K562 (cell line): ENCODE results near the gene GNAQ. TPM values are rescaled to one million over a fixed set of nuclear protein-coding genes. Genes with fewer than 3 reads are reported as not detected.

Experiments
- ATAC-seq: fragments of 200-7000 bp; cut with Tn5 transposase; 3 replicates; pipeline ENCODE4 v1.9.1; 2020; ENCODE audit warnings: moderate library complexity
- BruUV-seq: library from RNA; stranded (reverse); fragments of 400-500 nt; replicated peaks from 2 replicates; lab custom pipeline; 2021; lab: Mats Ljungman, UMichigan
- CTCF ChIA-PET: fragments of 300-600 bp; formaldehyde crosslinking; extraction: SDS; loops from one replicate; lab custom pipeline; 2021; ENCODE audit warnings: low intra/inter-chr PET ratio; lab: Yijun Ruan, JAX
- POLR2A ChIA-PET: fragments of 300-600, 350-650 bp; sonication (Branson Sonifier 250); formaldehyde crosslinking; extraction: SDS; loops from one replicate; lab custom pipeline; 2021; ENCODE audit warnings: antibody characterized with exemption, inconsistent platforms; lab: Yijun Ruan, JAX
- DNase-seq, 4 experiments: peaks; one replicate each; pipeline versions ENCODE4 v3.0.0 to v3.0.0-alpha.2; 2011 to 2018; ENCODE audit warnings: low spot score in 3 of 4, mixed read lengths in 3 of 4; ENCODE audit errors: extremely low read depth in 1 of 4
- FAIRE-seq: peaks from 2 replicates; lab custom pipeline; 2011; peaks lifted over from hg19 to GRCh38; lab: Jason Lieb, UNC
- H2AFZ ChIP-seq: 2 replicates; pipeline ENCODE4 v1.6.0; 2011; ENCODE audit warnings: low read depth, low read length, control low read depth, inconsistent platforms
- H3K27ac ChIP-seq: fragments of 200-600 bp; 3 replicates; pipeline ENCODE4 v1.8.0; 2011; ENCODE audit warnings: low read depth, mild to moderate bottlenecking, control low read depth, inconsistent platforms, low read length, moderate library complexity, mixed read lengths; ENCODE audit errors: extremely low read depth
- H3K27me3 ChIP-seq, 2 experiments: fragments of 300-600 bp in 1 of 2; 2 replicates in 1 of 2; 3 replicates in 1 of 2; pipeline versions ENCODE4 v1.6.0 to v1.8.0; 2011; ENCODE audit warnings: inconsistent platforms in 2 of 2, low read length in 2 of 2, mild to moderate bottlenecking in 1 of 2, mixed read lengths in 1 of 2, moderate library complexity in 1 of 2; ENCODE audit not compliant: control insufficient read depth in 2 of 2, insufficient read depth in 2 of 2
- H3K36me3 ChIP-seq: fragments of 300-600 bp; 3 replicates; pipeline ENCODE4 v1.8.0; 2011; ENCODE audit warnings: mild to moderate bottlenecking, low read length, inconsistent platforms; ENCODE audit not compliant: control insufficient read depth, insufficient read depth
- H3K4me1 ChIP-seq, 2 experiments: fragments of 200-600 bp in 1 of 2; replicated peaks in 1 of 2; 2 replicates in 1 of 2; 3 replicates in 1 of 2; pipeline versions ENCODE4 v1.5.1 to v1.8.0; 2011; ENCODE audit warnings: inconsistent platforms in 2 of 2, low read length in 2 of 2, mild to moderate bottlenecking in 1 of 2, mixed read lengths in 1 of 2, moderate library complexity in 1 of 2; ENCODE audit not compliant: control insufficient read depth in 2 of 2, insufficient read depth in 2 of 2
- H3K4me2 ChIP-seq: 2 replicates; pipeline ENCODE4 v1.6.1; 2011; ENCODE audit warnings: low read length, control low read depth, inconsistent platforms, mixed read lengths; ENCODE audit not compliant: insufficient read depth
- H3K4me3 ChIP-seq: fragments of 200-600 bp; sonication (generic), shearing (Covaris generic); 2 replicates; pipeline ENCODE4 v1.5.1; 2016; ENCODE audit warnings: control low read depth, inconsistent platforms
- H3K79me2 ChIP-seq: fragments of 200-600 bp; 3 replicates; pipeline ENCODE4 v1.8.0; 2011; ENCODE audit warnings: low read length, inconsistent platforms; ENCODE audit not compliant: control insufficient read depth, insufficient read depth
- H3K9ac ChIP-seq, 2 experiments: 2 replicates each; pipeline versions ENCODE4 v1.6.0 to v1.6.1; 2011; ENCODE audit warnings: low read depth in 2 of 2, low read length in 2 of 2, control low read depth in 1 of 2, inconsistent platforms in 1 of 2, mild to moderate bottlenecking in 1 of 2, mixed read lengths in 1 of 2; ENCODE audit not compliant: insufficient read depth in 1 of 2
- H3K9me1 ChIP-seq: one replicate; pipeline ENCODE4 v1.6.0; 2011; ENCODE audit warnings: inconsistent platforms, mild to moderate bottlenecking, low read length, moderate library complexity; ENCODE audit not compliant: control insufficient read depth, insufficient read depth
- H3K9me3 ChIP-seq: replicated peaks from 2 replicates; pipeline ENCODE4 v1.5.1; 2011; ENCODE audit warnings: low read depth, low read length, inconsistent platforms; ENCODE audit not compliant: control insufficient read depth, insufficient read depth
- H4K20me1 ChIP-seq: replicated peaks from 2 replicates; pipeline ENCODE4 v1.6.1; 2011; ENCODE audit warnings: low read length, inconsistent platforms, mixed read lengths; ENCODE audit not compliant: control insufficient read depth, insufficient read depth
- ARID1B ChIP-seq: fragments of 450-650 bp; IDR thresholded peaks from 2 replicates; pipeline ENCODE4 v1.6.1; 2016; ENCODE audit warnings: antibody characterized with exemption, mild to moderate bottlenecking, inconsistent platforms
- CEBPG ChIP-seq, 3 experiments: fragments of 200-800 bp in 1 of 3; sonication (Bioruptor generic) in 1 of 3; sonication (generic) in 1 of 3; formaldehyde crosslinking in 1 of 3; IDR thresholded peaks in 2 of 3; conservative IDR thresholded peaks in 1 of 3; 2 replicates each; pipeline versions ENCODE4 v1.6.1 to v1.8.0; 2016 to 2022; ENCODE audit warnings: missing compliant biosample characterization in 2 of 3, missing genetic modification characterization in 2 of 3, mild to moderate bottlenecking in 1 of 3, missing genetic modification reagents in 1 of 3
- CHCHD3 ChIP-seq: fragments of 250-450 bp; sonication (Bioruptor Pico); IDR thresholded peaks from 2 replicates; pipeline ENCODE4 v2.1.2; 2022; ENCODE audit warnings: mild to moderate bottlenecking
- KLF16 ChIP-seq: IDR thresholded peaks from 2 replicates; pipeline ENCODE4 v1.6.1; 2016; ENCODE audit warnings: antibody characterized with exemption
- MEIS2 ChIP-seq: fragments of 450-650 bp; IDR thresholded peaks from 2 replicates; pipeline ENCODE4 v1.6.1; 2014; ENCODE audit warnings: mild to moderate bottlenecking; ENCODE audit not compliant: partially characterized antibody
- NCOA1 ChIP-seq: fragments of 450-650 bp; IDR thresholded peaks from 2 replicates; pipeline ENCODE4 v1.6.1; 2016; ENCODE audit warnings: low read depth
- SMARCA4 ChIP-seq: fragments of 450-650 bp; IDR thresholded peaks from 2 replicates; pipeline ENCODE4 v1.6.1; 2016
- TGIF2 ChIP-seq: sonication (generic); formaldehyde crosslinking; IDR thresholded peaks from 2 replicates; pipeline ENCODE4 v1.8.1; 2022; ENCODE audit warnings: mild to moderate bottlenecking, missing genetic modification reagents, moderate library complexity
- ZNF263 ChIP-seq: sonication (generic); formaldehyde crosslinking; IDR thresholded peaks from 2 replicates; pipeline ENCODE4 v1.8.0; 2022; ENCODE audit warnings: mild to moderate bottlenecking, missing genetic modification reagents, borderline replicate concordance
- ZNF436 ChIP-seq: fragments of 250-450, 450-650 bp; sonication (Bioruptor Pico); formaldehyde crosslinking; IDR thresholded peaks from 2 replicates; pipeline ENCODE4 v1.7.0; 2020; ENCODE audit warnings: mild to moderate bottlenecking
- ZNF589 ChIP-seq: fragments of 200-800 bp; sonication (Bioruptor generic); IDR thresholded peaks from 2 replicates; pipeline ENCODE4 v1.6.1; 2016; ENCODE audit warnings: low read depth, missing genetic modification characterization, missing compliant biosample characterization
- WGBS: fragments of 100-300 bp; shearing (Covaris generic); methylation state at CpG from one replicate; pipeline ENCODE4 v1.1.6; 2016; ENCODE audit warnings: low coverage, mixed read lengths; ENCODE audit not compliant: insufficient coverage; ENCODE audit errors: missing lambda C conversion rate; 5-methylcytosine and 5-hydroxymethylcytosine counted together
- in situ Hi-C: fragments of 300-500 bp; cut with MboI; formaldehyde crosslinking; loops from 4 replicates; pipeline ENCODE4 v1.15.0; 2018; ENCODE audit warnings: inconsistent platforms, mixed read lengths
- intact Hi-C: fragments of 100-400 bp; cut with micrococcal nuclease; formaldehyde crosslinking; loops from 2 replicates; pipeline ENCODE4 v1.14.2; 2022
- polyA plus RNA-seq, 8 experiments: library from polyadenylated mRNA; depleted of rRNA in 4 of 8; stranded (reverse) in 5 of 8; unstranded in 3 of 8; fragments of >200 nt; fragmentation: Nextera tagmentation in 2 of 8; fragmentation: Illumina TruSeq in 1 of 8; extraction: Ambion mirVana in 2 of 8; extraction: Trizol in 1 of 8; gene quantifications; 2 replicates each; pipeline versions ENCODE4 v1.2.1 to v1.2.3, GENCODE V29; 2011 to 2014; ENCODE audit warnings: inconsistent platforms in 1 of 8, missing spikeins in 1 of 8
- total RNA-seq, 7 experiments: library from RNA; depleted of rRNA in 6 of 7; stranded (reverse); fragments of >200 nt in 6 of 7; fragmentation: Illumina TruSeq in 2 of 7; extraction: Trizol in 2 of 7; gene quantifications; 2 replicates each; pipeline versions ENCODE4 v1.2.1 to v1.2.3, GENCODE V29; 2011 to 2021; ENCODE audit warnings: low replicate concordance in 1 of 7
- TF ChIP-seq, protein P1 (sequence below): sonication (generic); IDR thresholded peaks from 2 replicates; pipeline ENCODE4 v1.6.1; 2016
- TF ChIP-seq, protein P2 (sequence below): fragments of 450-650 bp; IDR thresholded peaks from 2 replicates; pipeline ENCODE4 v1.6.1; 2016

Gene GNAQ
- total and polyA plus RNA-seq, 9 of the 15 experiments (the other 6 are each of a cell fraction or from before 2014, with no cell fraction given): 4.8 to 27.9 (median 17.5) TPM

DNA sequence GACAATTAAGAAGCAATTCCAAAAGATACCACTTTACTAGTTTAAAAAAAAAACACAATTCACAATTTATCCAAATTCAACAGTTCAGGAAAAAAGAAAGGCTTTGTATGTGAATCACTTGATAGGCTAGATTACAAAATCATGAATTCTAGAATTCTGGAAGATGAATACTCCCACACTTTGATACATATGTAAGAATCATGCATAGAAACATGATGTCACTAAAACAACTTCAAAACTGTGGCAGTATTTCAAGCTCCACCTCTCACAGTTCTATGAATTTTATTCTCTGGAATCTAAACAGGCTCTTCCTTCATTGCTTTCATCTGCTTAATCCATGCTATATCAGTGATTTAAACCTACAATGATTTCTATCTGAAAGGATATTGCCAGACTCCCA is 51.0 kb downstream of the GNAQ start:
- BruUV-seq: no TSS peak
- CTCF ChIA-PET: interaction anchor here (0.6 kb wide), 1 partner anchor 8 kb away, joined by 3 read pairs; no protein-coding TSS in a partner anchor
- no peaks in the 10 kb centered on the region for H4K20me1 ChIP-seq

DNA sequence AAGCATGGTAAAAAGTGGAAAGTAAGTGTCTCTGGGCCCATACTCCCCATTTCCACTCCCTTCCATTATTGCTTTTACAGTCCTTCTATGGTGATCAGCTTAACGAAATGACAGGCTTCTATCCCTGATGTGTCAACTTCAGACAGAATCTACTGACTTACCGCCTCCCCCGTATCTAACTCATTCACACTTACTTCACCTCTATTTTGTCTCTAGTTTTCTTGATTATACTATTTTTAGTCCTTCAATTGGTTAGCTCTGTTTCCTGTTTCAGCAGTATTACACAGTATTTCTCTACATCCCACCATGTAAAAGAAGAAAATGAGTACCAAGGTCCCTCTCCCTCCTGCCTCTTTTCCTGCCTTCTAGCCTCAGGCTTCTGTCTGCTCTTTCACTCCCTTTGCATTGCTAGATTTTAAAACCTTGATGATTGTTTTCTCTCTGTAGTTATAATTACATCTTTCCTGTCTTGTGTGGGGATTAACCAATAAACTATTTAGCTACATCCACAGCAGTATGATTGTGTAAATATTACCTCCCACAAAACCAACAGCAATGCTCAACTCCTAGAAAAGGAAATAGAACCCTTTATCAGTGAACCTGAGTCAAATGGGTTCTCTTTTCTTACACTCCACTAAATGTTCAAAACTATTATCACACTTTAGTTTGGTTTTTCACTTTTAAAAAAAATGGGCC is 53.4 kb downstream of the GNAQ start:
- TF ChIP-seq CHCHD3 (no peak), ARID1B (peak; percentile 42; the same call in 1 of the 2 replicates), KLF16 (no peak), ZNF263 (no peak), ZNF436 (no peak), TGIF2 (CRISPR knock-in tag) (no peak), NCOA1 (no peak), SMARCA4 (0 out of 2 replicates have a peak, but pooled peaks have one; percentile 25), MEIS2 (peak; percentile 36), CEBPG (CRISPR knock-in tag; IDR thresholded peaks at IDR 0.05) (no peak), CEBPG (tag; conservative IDR thresholded peaks at IDR 0.05 in 1 of 2, IDR thresholded peaks at IDR 0.05 in 1 of 2) (0 out of 4 replicates have a peak, but pooled peaks of 1 of the 2 experiments have one; percentile 20)
- TF ChIP-seq, protein P1, sequence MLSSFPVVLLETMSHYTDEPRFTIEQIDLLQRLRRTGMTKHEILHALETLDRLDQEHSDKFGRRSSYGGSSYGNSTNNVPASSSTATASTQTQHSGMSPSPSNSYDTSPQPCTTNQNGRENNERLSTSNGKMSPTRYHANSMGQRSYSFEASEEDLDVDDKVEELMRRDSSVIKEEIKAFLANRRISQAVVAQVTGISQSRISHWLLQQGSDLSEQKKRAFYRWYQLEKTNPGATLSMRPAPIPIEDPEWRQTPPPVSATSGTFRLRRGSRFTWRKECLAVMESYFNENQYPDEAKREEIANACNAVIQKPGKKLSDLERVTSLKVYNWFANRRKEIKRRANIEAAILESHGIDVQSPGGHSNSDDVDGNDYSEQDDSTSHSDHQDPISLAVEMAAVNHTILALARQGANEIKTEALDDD: peak; percentile 73
- TF ChIP-seq, protein P2, sequence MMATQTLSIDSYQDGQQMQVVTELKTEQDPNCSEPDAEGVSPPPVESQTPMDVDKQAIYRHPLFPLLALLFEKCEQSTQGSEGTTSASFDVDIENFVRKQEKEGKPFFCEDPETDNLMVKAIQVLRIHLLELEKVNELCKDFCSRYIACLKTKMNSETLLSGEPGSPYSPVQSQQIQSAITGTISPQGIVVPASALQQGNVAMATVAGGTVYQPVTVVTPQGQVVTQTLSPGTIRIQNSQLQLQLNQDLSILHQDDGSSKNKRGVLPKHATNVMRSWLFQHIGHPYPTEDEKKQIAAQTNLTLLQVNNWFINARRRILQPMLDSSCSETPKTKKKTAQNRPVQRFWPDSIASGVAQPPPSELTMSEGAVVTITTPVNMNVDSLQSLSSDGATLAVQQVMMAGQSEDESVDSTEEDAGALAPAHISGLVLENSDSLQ: peak; percentile 39; the same call in 1 of the 2 replicates
- CTCF ChIA-PET: interaction anchor here (0.6 to 0.8 kb wide), 2 partner anchors 57 to 729 kb away, joined by 3 read pairs; no protein-coding TSS in a partner anchor
- POLR2A ChIA-PET: interaction anchor here (0.8 kb wide), 1 partner anchor 53 kb away, joined by 4 read pairs; the partner anchor contains the start of gene GNAQ
- DNase-seq (peak in 1 of 4 experiments; percentile 34), FAIRE-seq (no peak), ATAC-seq (peak; percentile 55)
- H2AFZ ChIP-seq: no peak overlapping the region
- BruUV-seq: no TSS peak
- intact Hi-C loops: no loop called here
- H3K36me3 ChIP-seq: peaks cover 18% of the 10 kb centered on the region
- 5% methylated on average over 3 of the region's 3 CpGs for WGBS
- no peaks in the 10 kb centered on the region for H4K20me1 ChIP-seq
- peak overlapping the region in 1 of 2 experiments; percentile 20; a peak in 2 of 4 replicates for H3K9ac ChIP-seq
- 0 out of 2 replicates have a peak overlapping the region, but pooled peaks have one; percentile 11 for H3K4me2 ChIP-seq
- H3K4me1 ChIP-seq: peaks cover 10 to 42% of the 10 kb centered on the region in 2 experiments; a peak in 4 of 5 replicates
- H3K4me3 ChIP-seq: no peak overlapping the region
- peak overlapping the region; percentile 62 for H3K27ac ChIP-seq
- H3K79me2 ChIP-seq: peaks cover 93% of the 10 kb centered on the region
- H3K9me1 ChIP-seq: no peaks in the 10 kb centered on the region
- no peaks in the 10 kb centered on the region for H3K9me3 ChIP-seq
- in situ Hi-C loops: loop anchor here (10.0 kb wide), 1 partner anchor 137 kb away; no protein-coding TSS in a partner anchor
- no peaks in the 10 kb centered on the region for H3K27me3 ChIP-seq

More for the DNA sequence above, 51.0 kb downstream of the GNAQ start:
- ATAC-seq (no peak), FAIRE-seq (no peak), DNase-seq (no peak)
- Histone ChIP-seq H3K9me3 (no peaks in the 10 kb centered on the region), H3K36me3 (peaks cover 18% of the 10 kb centered on the region), H3K27ac (no peak overlapping the region), H3K27me3 (no peaks in the 10 kb centered on the region), H2AFZ (no peak overlapping the region), H3K4me1 (peaks cover 10 to 45% of the 10 kb centered on the region in 2 experiments; a peak in 4 of 5 replicates), H3K4me2 (no peak overlapping the region), H3K4me3 (no peak overlapping the region), H3K79me2 (peaks cover 91% of the 10 kb centered on the region), H3K9ac (no peak overlapping the region), H3K9me1 (no peaks in the 10 kb centered on the region)
- in situ Hi-C loops: loop anchor here (10.0 kb wide), 1 partner anchor 54 kb away; the partner anchor contains the start of gene GNAQ
- no peak for TF ChIP-seq ZNF589
- intact Hi-C loops: no loop called here
- POLR2A ChIA-PET: no interaction called here
